Left lung (tissue), 10 donors: ENCODE results near the gene CNST. TPM values are rescaled to one million over a fixed set of nuclear protein-coding genes. Genes with fewer than 3 reads are reported as not detected.
"Not testable (repeated sequence)": the region's sequence is repeated elsewhere in the genome, so short reads cannot be mapped to it uniquely, and the experiment has no call there.

ENCODE experiments used
- ATAC-seq: fragments of 200-7000 bp; cut with Tn5 transposase; one replicate; pipeline ENCODE4 v1.9.1; 2020; ENCODE audit warnings: moderate library complexity
- DNase-seq, 4 donors: peaks; one replicate each; pipeline ENCODE4 v3.0.0-alpha.2; 2013 to 2020
- H3K27ac ChIP-seq, 2 donors: fragments of 200-600 bp; sonication (generic) in 1 of 2; one replicate each; pipeline versions ENCODE4 v1.5.0 to v1.8.0; 2020 to 2021
- H3K27me3 ChIP-seq, 2 donors: fragments of 200-600 bp; sonication (generic) in 1 of 2; one replicate each; pipeline versions ENCODE4 v1.5.0 to v1.8.0; 2020 to 2021
- H3K36me3 ChIP-seq, 2 donors: fragments of 200-600 bp; sonication (generic) in 1 of 2; one replicate each; pipeline versions ENCODE4 v1.5.0 to v1.8.0; 2020 to 2021
- H3K4me1 ChIP-seq, 2 donors: fragments of 200-600 bp; one replicate each; pipeline ENCODE4 v1.8.0; 2021
- H3K4me3 ChIP-seq, 2 donors: fragments of 200-600 bp; sonication (generic) in 1 of 2; one replicate each; pipeline versions ENCODE4 v1.5.0 to v1.8.0; 2020 to 2021; ENCODE audit warnings: mild to moderate bottlenecking in 1 of 2
- H3K9me3 ChIP-seq, 2 donors: fragments of 200-600 bp; sonication (generic) in 1 of 2; one replicate each; pipeline versions ENCODE4 v1.5.0 to v1.8.0; 2020 to 2021
- intact Hi-C, 2 donors: fragments of 100-400 bp; cut with DNase I; formaldehyde crosslinking; loops; one replicate each; pipeline versions ENCODE4 v1.11.2 to v1.14.2; 2022
- polyA plus RNA-seq, 6 donors: library from polyadenylated mRNA; unstranded; fragments of 120-200 nt; gene quantifications; one replicate each; pipeline ENCODE4 v1.2.1, GENCODE V29; 2013; ENCODE audit not compliant: insufficient read length in 6 of 6
- total RNA-seq, 2 donors: library from RNA; stranded (reverse); fragmentation: NEBNext Ultra II Directional; extraction: Animal tissue kit (Norgen Biotek cat#: 25700); gene quantifications; one replicate each; pipeline ENCODE4 v1.2.1, GENCODE V29; 2021
- TF ChIP-seq, protein P1 (sequence below), 2 donors: fragments of 200-600 bp; sonication (generic) in 1 of 2; IDR thresholded peaks; one replicate each; pipeline versions ENCODE4 v1.5.0 to v1.8.0; 2021; ENCODE audit warnings: antibody characterized with exemption in 2 of 2
- donor health status: DM: no; HTN: yes; CAD: no.
- donor health status: DM: no; HTN: no; CAD: no.

Gene CNST
- total and polyA plus RNA-seq, 8 donors: 18.0 to 24.0 (median 19.6) TPM

DNA sequence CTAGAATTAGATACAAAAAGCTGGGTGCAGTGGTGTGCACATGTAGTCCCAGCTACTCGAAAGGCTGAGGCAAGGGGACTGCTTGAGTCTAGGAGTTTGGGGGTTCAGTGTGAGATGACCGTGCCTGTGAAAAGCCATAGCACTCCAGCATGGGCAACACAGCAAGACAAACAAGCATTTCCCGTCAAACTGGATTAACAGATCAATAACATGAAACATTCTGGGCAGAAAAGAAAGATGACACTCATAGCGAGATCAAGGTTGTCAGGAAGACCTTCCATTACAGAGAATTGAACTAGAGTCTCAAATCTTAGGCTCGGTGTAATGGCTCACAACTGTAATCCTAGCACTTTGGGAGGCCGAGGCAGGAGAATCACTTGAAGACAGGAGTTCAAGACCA lies 14.1 kb upstream of the CNST start:
- no peak overlapping the region for H3K4me3 ChIP-seq
- ATAC-seq (no peak), DNase-seq (no peak)
- no peaks in the 10 kb centered on the region for H3K27me3 ChIP-seq
- H3K4me1 ChIP-seq: no peaks in the 10 kb centered on the region
- intact Hi-C loops: no loop called here
- TF ChIP-seq, protein P1, sequence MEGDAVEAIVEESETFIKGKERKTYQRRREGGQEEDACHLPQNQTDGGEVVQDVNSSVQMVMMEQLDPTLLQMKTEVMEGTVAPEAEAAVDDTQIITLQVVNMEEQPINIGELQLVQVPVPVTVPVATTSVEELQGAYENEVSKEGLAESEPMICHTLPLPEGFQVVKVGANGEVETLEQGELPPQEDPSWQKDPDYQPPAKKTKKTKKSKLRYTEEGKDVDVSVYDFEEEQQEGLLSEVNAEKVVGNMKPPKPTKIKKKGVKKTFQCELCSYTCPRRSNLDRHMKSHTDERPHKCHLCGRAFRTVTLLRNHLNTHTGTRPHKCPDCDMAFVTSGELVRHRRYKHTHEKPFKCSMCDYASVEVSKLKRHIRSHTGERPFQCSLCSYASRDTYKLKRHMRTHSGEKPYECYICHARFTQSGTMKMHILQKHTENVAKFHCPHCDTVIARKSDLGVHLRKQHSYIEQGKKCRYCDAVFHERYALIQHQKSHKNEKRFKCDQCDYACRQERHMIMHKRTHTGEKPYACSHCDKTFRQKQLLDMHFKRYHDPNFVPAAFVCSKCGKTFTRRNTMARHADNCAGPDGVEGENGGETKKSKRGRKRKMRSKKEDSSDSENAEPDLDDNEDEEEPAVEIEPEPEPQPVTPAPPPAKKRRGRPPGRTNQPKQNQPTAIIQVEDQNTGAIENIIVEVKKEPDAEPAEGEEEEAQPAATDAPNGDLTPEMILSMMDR (IDR thresholded peaks at IDR 0.05): no peak
- no peak overlapping the region for H3K27ac ChIP-seq
- H3K36me3 ChIP-seq: peaks cover 0 to 98% of the 10 kb centered on the region in 2 donors
- no peaks in the 10 kb centered on the region for H3K9me3 ChIP-seq

DNA sequence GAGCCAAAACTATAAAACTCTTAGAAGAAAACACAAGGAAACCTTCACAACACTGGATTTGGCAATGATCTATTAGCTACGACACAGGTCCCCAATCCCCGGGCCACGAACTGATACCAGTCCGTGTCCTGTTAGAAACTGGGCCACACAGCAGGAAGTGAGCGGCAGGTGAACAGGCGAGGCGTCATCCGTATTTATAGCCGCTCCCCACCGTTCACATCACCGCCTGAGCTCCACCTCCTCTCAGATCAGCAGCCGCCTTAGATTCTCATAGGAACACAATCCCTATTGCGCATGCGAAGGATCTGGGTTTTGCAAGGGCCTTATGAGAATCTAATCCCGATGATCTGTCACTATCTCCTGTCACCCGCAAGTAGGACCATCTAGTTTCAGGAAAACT lies 12.1 kb upstream of the CNST start:
- Histone ChIP-seq H3K4me1 (no peaks in the 10 kb centered on the region), H3K9me3 (no peaks in the 10 kb centered on the region), H3K4me3 (no peak overlapping the region), H3K36me3 (peaks cover 0 to 95% of the 10 kb centered on the region in 2 donors), H3K27ac (no peak overlapping the region), H3K27me3 (no peaks in the 10 kb centered on the region)
- DNase-seq (no peak), ATAC-seq (no peak)
- TF ChIP-seq, protein P1 (IDR thresholded peaks at IDR 0.05): no peak
- intact Hi-C loops: no loop called here

DNA sequence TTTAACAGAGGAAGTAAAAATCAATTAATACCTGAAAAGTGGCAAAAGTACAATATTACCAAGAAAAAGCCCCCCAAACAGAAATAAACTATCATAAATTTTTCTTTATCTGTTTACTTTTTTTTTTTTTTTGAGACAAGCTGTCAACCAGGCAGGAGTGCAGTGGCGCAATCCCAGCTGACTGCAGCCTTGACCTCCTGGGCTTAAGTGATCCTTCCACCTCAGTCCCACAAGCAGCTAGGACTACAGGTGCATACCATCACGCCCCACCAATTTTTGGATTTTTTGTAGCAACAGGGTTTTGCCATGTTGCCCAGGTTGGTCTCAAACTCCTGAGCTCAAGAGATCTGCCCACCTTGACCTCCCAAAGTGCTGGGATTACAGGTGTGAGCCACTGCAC lies 8.2 kb upstream of the CNST start:
- TF ChIP-seq, protein P1 (IDR thresholded peaks at IDR 0.05): no peak
- no peak for ATAC-seq
- H3K27me3 ChIP-seq: no peaks in the 10 kb centered on the region
- H3K9me3 ChIP-seq: no peaks in the 10 kb centered on the region
- H3K36me3 ChIP-seq: peaks cover 0 to 77% of the 10 kb centered on the region in 2 donors
- no peaks in the 10 kb centered on the region for H3K4me1 ChIP-seq
- no peak overlapping the region for H3K4me3 ChIP-seq
- intact Hi-C loops: no loop called here
- DNase-seq: no peak
- no peak overlapping the region for H3K27ac ChIP-seq

DNA sequence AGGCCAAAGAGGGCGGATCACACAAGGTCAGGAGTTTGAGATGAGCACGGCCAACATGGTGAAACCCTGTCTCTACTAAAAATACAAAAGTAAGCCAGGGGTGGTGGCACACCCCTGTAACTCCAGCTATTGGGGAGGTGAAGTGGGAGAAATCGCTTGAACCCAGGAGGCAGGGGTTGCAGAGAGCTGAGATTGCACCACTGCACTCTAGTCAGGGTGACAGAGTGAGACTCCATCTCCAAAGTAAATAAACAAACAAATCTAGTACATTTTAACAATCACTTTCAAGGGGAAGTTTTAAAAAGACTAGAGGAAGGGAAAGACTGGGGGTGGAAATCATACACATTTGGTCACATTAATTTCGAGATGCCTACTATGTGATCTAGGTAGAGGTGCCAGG lies 6.9 kb upstream of the CNST start:
- peaks cover 3 to 8% of the 10 kb centered on the region in 2 donors for H3K4me1 ChIP-seq
- H3K36me3 ChIP-seq: peaks cover 0 to 69% of the 10 kb centered on the region in 2 donors
- H3K9me3 ChIP-seq: no peaks in the 10 kb centered on the region
- ATAC-seq (no peak), DNase-seq (no peak)
- no peaks in the 10 kb centered on the region for H3K27me3 ChIP-seq
- TF ChIP-seq, protein P1 (IDR thresholded peaks at IDR 0.05): no peak
- H3K4me3 ChIP-seq: no peak overlapping the region
- intact Hi-C loops: no loop called here
- H3K27ac ChIP-seq: no peak overlapping the region

DNA sequence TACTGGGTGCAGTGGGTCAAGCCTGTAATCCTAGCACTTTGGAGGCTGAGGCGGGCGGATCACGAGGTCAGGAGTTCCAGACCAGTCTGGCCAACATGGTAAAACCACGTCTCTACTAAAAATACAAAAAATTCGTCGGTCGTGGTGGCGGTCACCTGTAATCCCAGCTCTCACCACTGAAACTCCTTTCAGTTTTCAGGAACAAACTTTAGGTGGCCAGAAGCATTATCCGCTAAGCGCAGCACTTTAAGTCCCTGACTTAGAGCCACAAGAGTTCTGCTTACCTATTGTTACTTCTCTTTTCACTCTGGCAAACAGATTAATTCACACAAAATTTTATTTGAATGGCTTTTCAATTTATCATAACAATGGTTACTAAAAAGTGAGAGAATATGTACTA lies 5.4 kb upstream of the CNST start:
- H3K9me3 ChIP-seq, H3K4me3 ChIP-seq, H3K27me3 ChIP-seq, DNase-seq, ATAC-seq, H3K27ac ChIP-seq, intact Hi-C loops: not testable (repeated sequence)
- H3K4me1 ChIP-seq: peaks cover 12 to 21% of the 10 kb centered on the region in 2 donors
- peaks cover 0 to 54% of the 10 kb centered on the region in 2 donors for H3K36me3 ChIP-seq
